GM20000 (cell line): ENCODE data around the gene PTPRN2.

Source experiments
- DNase-seq: peaks from one replicate; pipeline ENCODE4 v3.0.0; 2012; ENCODE audit warnings: low spot score
- CTCF ChIP-seq: IDR thresholded peaks from 2 replicates; pipeline ENCODE4 v1.5.1; 2012; ENCODE audit warnings: mild to moderate bottlenecking, control low read depth; ENCODE audit errors: extremely low read depth, missing control alignments

PTPRN2 gene

GRCh38 chr7:157874208-157874816 is 713.3 kb downstream of the PTPRN2 start:
- TF ChIP-seq CTCF, result no peak

GRCh38 chr7:157873664-157874063 is 714.0 kb downstream of the PTPRN2 start:
- no peak for DNase-seq
- TF ChIP-seq CTCF, result no peak

More at GRCh38 chr7:157874208-157874816, 713.3 kb downstream of the PTPRN2 start:
- no peak for DNase-seq

- DNase-seq, result no peak
- no peak for TF ChIP-seq CTCF
Observed at GRCh38 chr7:157873181-157873580, 714.4 kb downstream of the PTPRN2 start.

GRCh38 chr7:157872447-157872846 is 715.2 kb downstream of the PTPRN2 start:
- no peak for DNase-seq
- no peak for TF ChIP-seq CTCF

GRCh38 chr7:157871681-157872080 is 715.9 kb downstream of the PTPRN2 start:
- no peak for TF ChIP-seq CTCF

GRCh38 chr7:157870644-157871290 is 716.9 kb downstream of the PTPRN2 start:
- TF ChIP-seq CTCF, result no peak
- no peak for DNase-seq

More at GRCh38 chr7:157871681-157872080, 715.9 kb downstream of the PTPRN2 start:
- no peak for DNase-seq

GRCh38 chr7:157869793-157870192 is 717.8 kb downstream of the PTPRN2 start:
- no peak for DNase-seq
- TF ChIP-seq CTCF, result no peak
